ENCODE measurements around the gene KCNJ8.

GRCh38 chr12:21809100-21809499, 34.6 kb upstream of the KCNJ8 start:
- TF ChIP-seq ZSCAN20 (CRISPR knock-in tag; IDR thresholded peaks at IDR 0.05) = no peak
- TF ChIP-seq RAD21 (conservative IDR thresholded peaks at IDR 0.05 in 1 of 2, IDR thresholded peaks at IDR 0.05 in 1 of 2) = no peak
- TF ChIP-seq CTCF (IDR thresholded peaks at IDR 0.05) = no peak
- TF ChIP-seq USF2 (IDR thresholded peaks at IDR 0.05) = no peak

Data from A549 (cell line).